ENCODE data around the gene SDHAF4. TPM values are rescaled to one million over a fixed set of nuclear protein-coding genes. Genes with fewer than 3 reads are reported as not detected.

Gene SDHAF4
- total and polyA plus RNA-seq, 2 of the 13 experiments (the other 11 are each of a cell fraction or from before 2014, with no cell fraction given) = 7.5 to 10.8 TPM

- Histone ChIP-seq H3K4me3 (replicated peaks in 1 of 3; ENCODE audit: insufficient read depth in 1 of 3, low read depth in 2 of 3, low read length in 3 of 3) (no peak overlapping the region), H3K4me2 (ENCODE audit: low read depth, low read length) (no peak overlapping the region), H3K9ac (ENCODE audit: insufficient read depth, low read depth, low read length) (no peak overlapping the region), H3K79me2 (ENCODE audit: insufficient read depth, low read length) (no peaks in the 10 kb centered on the region), H3K27me3 (ENCODE audit: control insufficient read depth in 1 of 2, insufficient read depth in 2 of 2, low read length in 2 of 2) (no peaks in the 10 kb centered on the region), H3K9me3 (ENCODE audit: low read length) (no peaks in the 10 kb centered on the region), H3K4me1 (ENCODE audit: insufficient read depth, low read length) (no peaks in the 10 kb centered on the region), H3K36me3 (replicated peaks in 1 of 2; ENCODE audit: control insufficient read depth in 1 of 2, insufficient read depth in 2 of 2, low read length in 2 of 2) (no peaks in the 10 kb centered on the region), H4K20me1 (ENCODE audit: insufficient read depth, low read length) (no peaks in the 10 kb centered on the region), H3K27ac (ENCODE audit: extremely low read length, insufficient read depth, low read length) (no peak overlapping the region), H2AFZ (ENCODE audit: low read length) (no peak overlapping the region)
- ATAC-seq = no peak
- no peak for DNase-seq (ENCODE audit: low spot score)
- TF ChIP-seq ZNF747 (CRISPR knock-in tag; IDR thresholded peaks at IDR 0.05; ENCODE audit: borderline replicate concordance) (no peak), ZNF615 (CRISPR knock-in tag; IDR thresholded peaks at IDR 0.05; ENCODE audit: borderline replicate concordance) (no peak), ZKSCAN8 (CRISPR knock-in tag; IDR thresholded peaks at IDR 0.05; ENCODE audit: borderline replicate concordance) (no peak), ZNF432 (CRISPR knock-in tag; IDR thresholded peaks at IDR 0.05; ENCODE audit: borderline replicate concordance) (no peak), NFYB (CRISPR knock-in tag; IDR thresholded peaks at IDR 0.05) (no peak), ZNF678 (CRISPR knock-in tag; IDR thresholded peaks at IDR 0.05) (no peak)
- in situ Hi-C loops (cut with HindIII; ENCODE audit: extremely low pct_ligation_motif_present, low pct_unique_long_range_greater_than_20kb) = loop anchor here (10.0 kb wide), 1 partner anchor 127 kb away; no protein-coding TSS in a partner anchor
- 97% methylated on average over 3 of the region's 3 CpGs for WGBS (ENCODE audit: low lambda C conversion rate)
- FAIRE-seq = no peak
- intact Hi-C loops (cut with micrococcal nuclease; ENCODE audit: unreplicated experiment) = loop anchor here (2.0 kb wide), 1 partner anchor 139 kb away; no protein-coding TSS in a partner anchor
- CTCF ChIA-PET (ENCODE audit: low intra/inter-chr PET ratio, low total read pairs) = no interaction called here
- POLR2A ChIA-PET = no interaction called here
- BruUV-seq (replicated peaks) = no TSS peak
Observed at GRCh38 chr6:70547905-70548304, 18.8 kb upstream of the SDHAF4 start.

- Histone ChIP-seq H3K4me1 (ENCODE audit: insufficient read depth, low read length) (no peaks in the 10 kb centered on the region), H3K36me3 (replicated peaks in 1 of 2; ENCODE audit: control insufficient read depth in 1 of 2, insufficient read depth in 2 of 2, low read length in 2 of 2) (no peaks in the 10 kb centered on the region), H2AFZ (ENCODE audit: low read length) (no peak overlapping the region), H3K4me2 (ENCODE audit: low read depth, low read length) (no peak overlapping the region), H3K79me2 (ENCODE audit: insufficient read depth, low read length) (no peaks in the 10 kb centered on the region), H3K27ac (ENCODE audit: extremely low read length, insufficient read depth, low read length) (no peak overlapping the region), H3K4me3 (replicated peaks in 1 of 3; ENCODE audit: insufficient read depth in 1 of 3, low read depth in 2 of 3, low read length in 3 of 3) (no peak overlapping the region), H4K20me1 (ENCODE audit: insufficient read depth, low read length) (no peaks in the 10 kb centered on the region), H3K9me3 (ENCODE audit: low read length) (no peaks in the 10 kb centered on the region), H3K9ac (ENCODE audit: insufficient read depth, low read depth, low read length) (no peak overlapping the region), H3K27me3 (ENCODE audit: control insufficient read depth in 1 of 2, insufficient read depth in 2 of 2, low read length in 2 of 2) (no peaks in the 10 kb centered on the region)
- ATAC-seq (no peak), DNase-seq (ENCODE audit: low spot score) (no peak), FAIRE-seq (no peak)
- POLR2A ChIA-PET = no interaction called here
- intact Hi-C loops (cut with micrococcal nuclease; ENCODE audit: unreplicated experiment) = no loop called here
- CTCF ChIA-PET (ENCODE audit: low intra/inter-chr PET ratio, low total read pairs) = no interaction called here
- in situ Hi-C loops (cut with HindIII; ENCODE audit: extremely low pct_ligation_motif_present, low pct_unique_long_range_greater_than_20kb) = loop anchor here (10.0 kb wide), 1 partner anchor 125 kb away; no protein-coding TSS in a partner anchor
- no TSS peak for BruUV-seq (replicated peaks)
- no peak for TF ChIP-seq ZNF430 (CRISPR knock-in tag; IDR thresholded peaks at IDR 0.05)
- TF ChIP-seq ZNF75D (CRISPR knock-in tag; IDR thresholded peaks at IDR 0.05; ENCODE audit: borderline replicate concordance) = no peak
- TF ChIP-seq ZNF10 (CRISPR knock-in tag; IDR thresholded peaks at IDR 0.05; ENCODE audit: borderline replicate concordance, low read depth) = no peak
- no peak for TF ChIP-seq ZMYM3 (CRISPR knock-in tag; IDR thresholded peaks at IDR 0.05)
- no peak for TF ChIP-seq ZNF788 (CRISPR knock-in tag; IDR thresholded peaks at IDR 0.05; ENCODE audit: borderline replicate concordance)
- no peak for TF ChIP-seq GMEB2 (CRISPR knock-in tag; IDR thresholded peaks at IDR 0.05; ENCODE audit: low read depth)
- no peak for TF ChIP-seq ZBTB21 (CRISPR knock-in tag; IDR thresholded peaks at IDR 0.05)
- TF ChIP-seq ZNF234 (CRISPR knock-in tag; conservative IDR thresholded peaks at IDR 0.05) = no peak
- no peak for TF ChIP-seq ZBTB20 (CRISPR knock-in tag; IDR thresholded peaks at IDR 0.05; ENCODE audit: borderline replicate concordance, low read depth)
- no peak for TF ChIP-seq SPEN (CRISPR knock-in tag; IDR thresholded peaks at IDR 0.05; ENCODE audit: low read depth)
- TF ChIP-seq ZNF800 (CRISPR knock-in tag; IDR thresholded peaks at IDR 0.05) = no peak
- no peak for TF ChIP-seq MYNN (CRISPR knock-in tag; IDR thresholded peaks at IDR 0.05; ENCODE audit: low read depth)
Observed at GRCh38 chr6:70549327-70549726, 17.4 kb upstream of the SDHAF4 start.

Measured in HepG2 (cell line).